Natural killer cell (primary cell): Measurements from ENCODE around the gene RRAGC. TPM values are rescaled to one million over a fixed set of nuclear protein-coding genes. Genes with fewer than 3 reads are reported as not detected.

ENCODE experiments used
- ATAC-seq, 3 donors: fragments of 150-1000 bp in 2 of 3; fragments of 200-7000 bp in 1 of 3; cut with Tn5 transposase; 1 replicate in 1 of 3; 2 replicates in 2 of 3; pipeline ENCODE4 v1.10.0; 2021; ENCODE audit warnings: mild to moderate bottlenecking in 2 of 3, moderate library complexity in 2 of 3
- DNase-seq, 2 donors: peaks; one replicate each; pipeline versions ENCODE4 v3.0.0 to v3.0.0-alpha.2; 2013 to 2021; ENCODE audit warnings: mixed read lengths in 1 of 2
- H3K27ac ChIP-seq: one replicate; pipeline ENCODE4 v1.5.1; 2013; ENCODE audit warnings: mild to moderate bottlenecking, low read length
- H3K27me3 ChIP-seq: one replicate; pipeline ENCODE4 v1.6.1; 2013; ENCODE audit warnings: low read length; ENCODE audit not compliant: control insufficient read depth, insufficient read depth
- H3K36me3 ChIP-seq: one replicate; pipeline ENCODE4 v1.6.1; 2013; ENCODE audit warnings: low read length; ENCODE audit not compliant: control insufficient read depth, insufficient read depth
- H3K4me1 ChIP-seq: one replicate; pipeline ENCODE4 v1.6.1; 2013; ENCODE audit warnings: low read length; ENCODE audit not compliant: control insufficient read depth, insufficient read depth
- H3K4me3 ChIP-seq: one replicate; pipeline ENCODE4 v1.5.1; 2013; ENCODE audit warnings: low read length
- H3K9me3 ChIP-seq: one replicate; pipeline ENCODE4 v1.6.1; 2013; ENCODE audit warnings: low read length; ENCODE audit not compliant: control insufficient read depth, insufficient read depth
- H3K27ac Mint-ChIP-seq, 2 donors: one replicate each; pipeline ENCODE4 v1.8.0; 2022; ENCODE audit warnings: mild to moderate bottlenecking in 2 of 2, mixed read lengths in 2 of 2, moderate library complexity in 1 of 2
- H3K27me3 Mint-ChIP-seq, 2 donors: one replicate each; pipeline ENCODE4 v1.8.0; 2022; ENCODE audit warnings: low read depth in 2 of 2, mixed read lengths in 2 of 2
- H3K36me3 Mint-ChIP-seq: one replicate; pipeline ENCODE4 v1.8.0; 2022; ENCODE audit warnings: mixed read lengths
- H3K4me1 Mint-ChIP-seq, 2 donors: one replicate each; pipeline ENCODE4 v1.8.0; 2022; ENCODE audit warnings: mixed read lengths in 2 of 2
- H3K4me3 Mint-ChIP-seq: one replicate; pipeline ENCODE4 v1.8.0; 2022; ENCODE audit warnings: mild to moderate bottlenecking, moderate library complexity, mixed read lengths
- H3K9me3 Mint-ChIP-seq, 2 donors: one replicate each; pipeline ENCODE4 v1.8.0; 2022; ENCODE audit warnings: mixed read lengths in 2 of 2
- CTCF ChIP-seq: fragments of 200-600 bp; IDR thresholded peaks from one replicate; pipeline ENCODE4 v1.8.0; 2022; ENCODE audit warnings: antibody characterized with exemption
- WGBS: methylation state at CpG from one replicate; pipeline ENCODE4 v1.1.7; 2013; ENCODE audit warnings: missing lambda C conversion rate; ENCODE audit not compliant: insufficient coverage; 5-methylcytosine and 5-hydroxymethylcytosine counted together
- intact Hi-C: fragments of 100-400 bp; cut with micrococcal nuclease; formaldehyde crosslinking; loops from one replicate; pipeline ENCODE4 v1.14.2; 2022
- total RNA-seq, 4 donors: library from RNA; stranded (reverse); fragments of 120-200 nt in 1 of 4; gene quantifications; one replicate each; pipeline versions ENCODE4 v1.2.3 to v1.2.4, GENCODE V29; 2013 to 2022

RRAGC gene
- total RNA-seq: 10 to 100 TPM; 15.9 to 24.9 (median 22.0) TPM
- total RNA-seq (2013): 23.3 TPM

GRCh38 chr1:38859561-38860453, at the start of gene RRAGC:
RRAGC (minus strand) TSS chr1:38859772; CDS start chr1:38859646, 126 bp downstream.
- Mint-ChIP-seq H3K9me3 (no peaks in the 10 kb centered on the region), H3K4me1 (peaks cover 25 to 41% of the 10 kb centered on the region in 2 donors), H3K36me3 (no peaks in the 10 kb centered on the region), H3K27ac (peak within 1 kb of the TSS; percentile 83 to 88), H3K27me3 (no peaks in the 10 kb centered on the region), H3K4me3 (peak within 1 kb of the TSS; percentile 94)
- intact Hi-C loops: loop anchor here (1.0 to 2.0 kb wide), 2 partner anchors 13 to 167 kb away; partner anchors contain the start of genes MYCBP and NDUFS5
- no peak for TF ChIP-seq CTCF
- peak within 1 kb of the TSS; percentile 62 for H3K27ac ChIP-seq
- no peaks in the 10 kb centered on the region for H3K9me3 ChIP-seq
- peak within 1 kb of the TSS; percentile 77 for H3K4me3 ChIP-seq
- under 1% methylated on average over 70 of the region's 70 CpGs for WGBS
- H3K36me3 ChIP-seq: peaks cover 20% of the 10 kb centered on the region
- DNase-seq (peak; percentile 97 to 98), ATAC-seq (peak; percentile 95 to 99 (median 97))
- no peaks in the 10 kb centered on the region for H3K27me3 ChIP-seq
- peaks cover 27% of the 10 kb centered on the region for H3K4me1 ChIP-seq

- Mint-ChIP-seq H3K27me3 (no peaks in the 10 kb centered on the region), H3K27ac (no peak overlapping the region), H3K9me3 (peaks cover 0 to 3% of the 10 kb centered on the region in 2 donors), H3K4me3 (no peak overlapping the region), H3K36me3 (no peaks in the 10 kb centered on the region), H3K4me1 (no peaks in the 10 kb centered on the region)
- no peak for TF ChIP-seq CTCF
- Histone ChIP-seq H3K4me3 (no peak overlapping the region), H3K27me3 (no peaks in the 10 kb centered on the region), H3K36me3 (no peaks in the 10 kb centered on the region), H3K27ac (no peak overlapping the region), H3K9me3 (no peaks in the 10 kb centered on the region), H3K4me1 (no peaks in the 10 kb centered on the region)
- intact Hi-C loops: no loop called here
- WGBS: 92% methylated on average over 13 of the region's 13 CpGs
- ATAC-seq (no peak), DNase-seq (no peak)
These were observed 49.2 kb upstream of the RRAGC start for GRCh38 chr1:38908821-38909220.

- intact Hi-C loops: no loop called here
- Histone ChIP-seq H3K9me3 (no peaks in the 10 kb centered on the region), H3K4me3 (no peak overlapping the region), H3K4me1 (no peaks in the 10 kb centered on the region), H3K36me3 (no peaks in the 10 kb centered on the region), H3K27ac (no peak overlapping the region), H3K27me3 (no peaks in the 10 kb centered on the region)
- Mint-ChIP-seq H3K36me3 (no peaks in the 10 kb centered on the region), H3K4me1 (no peaks in the 10 kb centered on the region), H3K27ac (no peak overlapping the region), H3K9me3 (peaks cover 0 to 3% of the 10 kb centered on the region in 2 donors), H3K4me3 (no peak overlapping the region), H3K27me3 (no peaks in the 10 kb centered on the region)
- TF ChIP-seq CTCF: no peak
- DNase-seq (no peak), ATAC-seq (no peak)
- 80% methylated on average over 1 of the region's 2 CpGs for WGBS
These were observed 46.4 kb upstream of the RRAGC start for GRCh38 chr1:38905985-38906384.
